HUES64 (cell line): ENCODE data around the gene BCAP31.

Experiments
- H3K27ac ChIP-seq: 2 replicates; pipeline ENCODE4 v1.7.0; 2013; ENCODE audit warnings: low read depth, low read length, inconsistent platforms
- H3K27me3 ChIP-seq: 2 replicates; pipeline ENCODE4 v1.6.1; 2013; ENCODE audit warnings: mild to moderate bottlenecking, low read length; ENCODE audit not compliant: insufficient read depth
- H3K36me3 ChIP-seq: 2 replicates; pipeline ENCODE4 v1.6.1; 2013; ENCODE audit warnings: mild to moderate bottlenecking, low read length; ENCODE audit not compliant: insufficient read depth
- H3K4me1 ChIP-seq: 2 replicates; pipeline ENCODE4 v1.6.1; 2013; ENCODE audit warnings: mild to moderate bottlenecking, low read length, moderate library complexity; ENCODE audit not compliant: insufficient read depth
- H3K4me3 ChIP-seq: 2 replicates; pipeline ENCODE4 v1.5.1; 2013; ENCODE audit warnings: mild to moderate bottlenecking, low read length, moderate library complexity
- H3K9ac ChIP-seq: 2 replicates; pipeline ENCODE4 v1.6.1; 2013; ENCODE audit warnings: mild to moderate bottlenecking, low read depth, low read length
- H3K9me3 ChIP-seq: 2 replicates; pipeline ENCODE4 v1.6.1; 2013; ENCODE audit warnings: low read depth, low read length; ENCODE audit not compliant: insufficient read depth
- WGBS: fragments of 150-250, 120-280 bp; methylation state at CpG from one replicate; pipeline ENCODE4 v1.1.7; 2013; ENCODE audit warnings: missing lambda C conversion rate; 5-methylcytosine and 5-hydroxymethylcytosine counted together

BCAP31 gene

GRCh38 chrX:153669174-153669890, 54.9 kb downstream of the BCAP31 start:
- Histone ChIP-seq H3K36me3 (no peaks in the 10 kb centered on the region), H3K27me3 (peaks cover 13% of the 10 kb centered on the region), H3K4me1 (no peaks in the 10 kb centered on the region), H3K9me3 (no peaks in the 10 kb centered on the region), H3K4me3 (no peak overlapping the region), H3K27ac (no peak overlapping the region), H3K9ac (no peak overlapping the region)
- WGBS, result 70% methylated on average over 11 of the region's 17 CpGs

DNA sequence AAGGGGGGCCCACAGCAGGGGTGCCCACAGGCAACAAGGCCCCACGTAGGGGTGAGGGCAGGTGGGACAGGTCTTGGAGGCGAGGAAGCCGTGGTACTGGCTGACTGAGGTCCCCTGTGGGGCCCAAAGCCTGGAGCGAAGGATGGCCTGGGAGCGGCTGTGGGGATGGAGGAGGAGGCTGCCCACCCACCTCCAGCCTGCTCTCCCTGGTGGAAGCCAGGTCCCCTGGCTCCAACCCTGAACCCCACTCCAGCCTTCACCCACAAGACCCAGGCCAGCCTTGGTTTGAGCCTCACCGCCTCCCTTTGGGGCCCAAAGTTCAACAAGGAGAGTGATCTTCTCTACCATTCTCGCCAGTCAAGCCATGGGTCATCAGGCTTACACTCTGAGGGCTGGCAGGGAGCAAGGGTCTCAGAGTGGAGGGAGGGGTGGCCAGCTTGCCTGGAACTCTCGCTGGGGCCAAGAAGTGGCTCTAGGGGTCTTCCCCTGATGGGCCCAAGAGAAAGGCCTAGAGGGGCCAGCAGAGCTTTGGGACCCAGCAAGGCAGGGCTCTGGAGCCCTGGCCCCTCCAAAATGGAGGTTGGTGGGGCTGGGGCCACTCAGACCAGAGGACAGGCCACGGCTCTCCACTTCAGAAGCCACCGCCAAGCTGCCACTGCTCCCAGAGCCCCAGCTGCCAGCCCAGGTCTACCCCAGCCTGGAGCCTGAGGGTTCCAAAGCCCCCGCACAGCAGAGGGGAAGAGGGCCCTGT, 55.6 kb downstream of the BCAP31 start:
- no peak overlapping the region for H3K27ac ChIP-seq
- no peak overlapping the region for H3K9ac ChIP-seq
- H3K36me3 ChIP-seq, result no peaks in the 10 kb centered on the region
- H3K4me1 ChIP-seq, result no peaks in the 10 kb centered on the region
- H3K9me3 ChIP-seq, result no peaks in the 10 kb centered on the region
- WGBS, result 92% methylated on average over 9 of the region's 11 CpGs
- H3K4me3 ChIP-seq, result no peak overlapping the region
- H3K27me3 ChIP-seq, result peaks cover 12% of the 10 kb centered on the region

DNA sequence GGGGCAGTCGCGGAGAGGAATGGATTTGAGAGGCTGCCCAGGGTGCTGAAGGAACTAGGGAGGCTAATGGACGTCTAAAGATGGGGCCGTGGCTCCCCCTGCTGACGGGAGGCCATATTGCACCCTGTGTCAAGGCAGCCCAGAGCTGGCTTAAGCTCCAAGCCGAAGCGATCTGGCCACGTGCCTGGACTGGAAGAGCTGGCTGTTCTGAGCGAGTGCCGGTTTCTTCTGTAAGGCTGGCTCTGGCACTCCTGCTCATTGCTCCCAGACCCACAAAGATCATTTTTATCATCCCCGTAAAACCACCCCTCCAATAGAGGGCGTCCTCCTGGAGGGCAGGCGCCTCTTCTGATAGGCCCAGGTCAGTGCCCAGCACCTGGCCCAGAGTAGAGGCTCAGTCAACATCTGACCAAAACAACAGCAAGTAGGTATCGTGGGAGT, 56.2 kb downstream of the BCAP31 start:
- 33% methylated on average over 14 of the region's 14 CpGs for WGBS
- Histone ChIP-seq H3K9me3 (no peaks in the 10 kb centered on the region), H3K36me3 (no peaks in the 10 kb centered on the region), H3K27ac (no peak overlapping the region), H3K9ac (no peak overlapping the region), H3K4me3 (peak overlapping the region; percentile 51), H3K27me3 (peaks cover 14% of the 10 kb centered on the region), H3K4me1 (no peaks in the 10 kb centered on the region)

- WGBS, result 86% methylated on average over 9 of the region's 11 CpGs
- Histone ChIP-seq H3K27me3 (peaks cover 12% of the 10 kb centered on the region), H3K4me3 (peak overlapping the region; percentile 51), H3K27ac (no peak overlapping the region), H3K9me3 (no peaks in the 10 kb centered on the region), H3K36me3 (no peaks in the 10 kb centered on the region), H3K4me1 (no peaks in the 10 kb centered on the region), H3K9ac (no peak overlapping the region)
Measured at GRCh38 chrX:153667281-153667955, 56.8 kb downstream of the BCAP31 start.

- H3K9ac ChIP-seq, result no peak overlapping the region
- no peak overlapping the region for H3K27ac ChIP-seq
- H3K36me3 ChIP-seq, result no peaks in the 10 kb centered on the region
- no peaks in the 10 kb centered on the region for H3K4me1 ChIP-seq
- no peaks in the 10 kb centered on the region for H3K9me3 ChIP-seq
- H3K4me3 ChIP-seq, result no peak overlapping the region
- WGBS, result 83% methylated on average over 9 of the region's 9 CpGs
- H3K27me3 ChIP-seq, result peaks cover 24% of the 10 kb centered on the region
Measured at GRCh38 chrX:153665726-153666306, 58.4 kb downstream of the BCAP31 start.

GRCh38 chrX:153662266-153662665, 61.9 kb downstream of the BCAP31 start:
- Histone ChIP-seq H3K27me3 (peaks cover 24% of the 10 kb centered on the region), H3K9ac (no peak overlapping the region), H3K4me3 (peak overlapping the region; percentile 19; the same call in 1 of the 2 replicates), H3K36me3 (no peaks in the 10 kb centered on the region), H3K27ac (no peak overlapping the region), H3K9me3 (no peaks in the 10 kb centered on the region), H3K4me1 (no peaks in the 10 kb centered on the region)
- 6% methylated on average over 31 of the region's 31 CpGs for WGBS

GRCh38 chrX:153659268-153659667, 64.9 kb downstream of the BCAP31 start:
- Histone ChIP-seq H3K36me3 (no peaks in the 10 kb centered on the region), H3K9me3 (no peaks in the 10 kb centered on the region), H3K27ac (no peak overlapping the region), H3K9ac (no peak overlapping the region), H3K27me3 (peaks cover 21% of the 10 kb centered on the region), H3K4me3 (no peak overlapping the region), H3K4me1 (no peaks in the 10 kb centered on the region)
- WGBS, result 96% methylated on average over 2 of the region's 3 CpGs

DNA sequence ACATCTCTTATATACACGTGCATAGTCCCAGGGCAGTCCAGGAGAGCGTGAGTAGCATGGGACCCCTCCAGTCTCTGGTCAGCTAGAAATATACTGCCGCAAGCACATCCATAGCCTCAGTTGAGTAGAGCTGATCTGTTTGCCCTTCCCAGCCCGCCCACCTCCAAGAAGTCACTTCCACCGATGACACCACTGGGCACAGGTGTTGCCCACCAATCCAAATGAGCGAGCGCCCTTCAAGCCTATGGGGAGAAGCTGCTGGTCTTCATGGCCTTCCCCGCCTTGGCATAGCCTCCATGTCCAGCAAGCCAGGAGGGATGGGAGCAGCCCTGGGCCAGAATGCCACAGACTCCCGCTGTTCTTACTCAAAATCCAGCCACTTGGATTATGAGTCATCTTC, 67.0 kb downstream of the BCAP31 start:
- no peaks in the 10 kb centered on the region for H3K4me1 ChIP-seq
- no peak overlapping the region for H3K4me3 ChIP-seq
- H3K36me3 ChIP-seq, result no peaks in the 10 kb centered on the region
- H3K9ac ChIP-seq, result no peak overlapping the region
- H3K27me3 ChIP-seq, result peaks cover 13% of the 10 kb centered on the region
- H3K9me3 ChIP-seq, result no peaks in the 10 kb centered on the region
- no peak overlapping the region for H3K27ac ChIP-seq
- 94% methylated on average over 9 of the region's 9 CpGs for WGBS

GRCh38 chrX:153653556-153653955, 70.6 kb downstream of the BCAP31 start:
- no peak overlapping the region for H3K9ac ChIP-seq
- H3K36me3 ChIP-seq, result no peaks in the 10 kb centered on the region
- 95% methylated on average over 1 of the region's 2 CpGs for WGBS

DNA sequence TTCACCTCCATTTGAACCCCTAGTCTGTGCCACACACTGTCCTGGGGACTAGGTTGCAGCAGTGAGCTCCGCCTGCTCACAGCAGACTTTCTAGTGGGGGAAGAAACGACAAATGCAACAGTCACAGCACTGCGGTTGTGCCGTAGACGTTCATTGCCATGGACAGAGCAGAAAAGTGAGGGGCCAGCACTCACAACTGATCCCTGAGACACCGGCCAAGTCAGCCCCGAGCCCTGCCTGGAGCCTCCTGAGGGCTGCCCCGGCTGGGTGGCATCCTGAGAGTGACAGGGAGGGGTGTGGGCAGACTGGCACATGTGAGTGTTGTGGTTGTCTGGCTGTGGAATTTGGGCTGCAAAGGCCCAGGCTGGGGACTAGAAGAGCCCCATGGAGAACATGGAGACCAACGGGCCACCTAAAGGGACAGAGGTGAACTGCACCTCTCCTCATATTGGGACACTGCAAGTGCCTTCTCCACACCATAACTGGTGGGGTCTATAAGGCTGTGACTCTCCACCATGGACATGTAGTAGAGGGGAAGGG, 72.6 kb downstream of the BCAP31 start:
- H3K36me3 ChIP-seq, result no peaks in the 10 kb centered on the region
- no peaks in the 10 kb centered on the region for H3K9me3 ChIP-seq
- H3K4me3 ChIP-seq, result no peak overlapping the region
- H3K9ac ChIP-seq, result no peak overlapping the region
- H3K27me3 ChIP-seq, result peaks cover 28% of the 10 kb centered on the region
- WGBS, result 86% methylated on average over 9 of the region's 9 CpGs
- H3K27ac ChIP-seq, result no peak overlapping the region
- no peaks in the 10 kb centered on the region for H3K4me1 ChIP-seq

More at GRCh38 chrX:153653556-153653955, 70.6 kb downstream of the BCAP31 start:
- H3K4me3 ChIP-seq, result no peak overlapping the region
- H3K4me1 ChIP-seq, result no peaks in the 10 kb centered on the region
- no peaks in the 10 kb centered on the region for H3K9me3 ChIP-seq
- H3K27ac ChIP-seq, result no peak overlapping the region
- H3K27me3 ChIP-seq, result peaks cover 9% of the 10 kb centered on the region
